WTC11 (cell line): ENCODE results near the gene MALAT1. TPM values are rescaled to one million over a fixed set of nuclear protein-coding genes. Genes with fewer than 3 reads are reported as not detected.

ENCODE experiments used
- ATAC-seq: fragments of 200-7000 bp; cut with Tn5 transposase; 2 replicates; pipeline ENCODE4 v1.10.0; 2021; ENCODE audit warnings: mild to moderate bottlenecking, moderate library complexity
- CTCF ChIA-PET: fragments of 300-600 bp; sonication (Branson Sonifier 250); formaldehyde crosslinking; loops from one replicate; lab custom pipeline; 2021; ENCODE audit warnings: antibody characterized with exemption; lab: Charles Lee
- POLR2A ChIA-PET: fragments of 350-600 bp; sonication (Branson Sonifier 250); formaldehyde crosslinking; loops from one replicate; lab custom pipeline; 2021; ENCODE audit warnings: antibody characterized with exemption; lab: Charles Lee
- DNase-seq: peaks from one replicate; pipeline ENCODE4 v3.0.0; 2021; ENCODE audit warnings: low spot score
- H3K27ac Mint-ChIP-seq: 2 replicates; pipeline ENCODE4 v1.8.0; 2021; ENCODE audit warnings: mixed read lengths
- H3K27me3 Mint-ChIP-seq: 2 replicates; pipeline ENCODE4 v1.8.0; 2021; ENCODE audit warnings: low read depth, mild to moderate bottlenecking, moderate library complexity, mixed read lengths
- H3K36me3 Mint-ChIP-seq: 2 replicates; pipeline ENCODE4 v1.8.0; 2021; ENCODE audit warnings: mixed read lengths
- H3K4me1 Mint-ChIP-seq: 2 replicates; pipeline ENCODE4 v1.8.0; 2022; ENCODE audit warnings: mixed read lengths
- H3K4me3 Mint-ChIP-seq: 2 replicates; pipeline ENCODE4 v1.8.0; 2021; ENCODE audit warnings: mild to moderate bottlenecking, moderate library complexity, mixed read lengths
- H3K9me3 Mint-ChIP-seq: 2 replicates; pipeline ENCODE4 v1.8.0; 2021; ENCODE audit warnings: mixed read lengths
- AR ChIP-seq: fragments of 250-450 bp; sonication (Bioruptor Pico); IDR thresholded peaks from 2 replicates; pipeline ENCODE4 v1.9.0; 2021; ENCODE audit warnings: mild to moderate bottlenecking
- CBFB ChIP-seq: sonication (generic); formaldehyde crosslinking; IDR thresholded peaks from 2 replicates; pipeline ENCODE4 v1.8.1; 2022; ENCODE audit warnings: mild to moderate bottlenecking, low read depth, missing genetic modification reagents
- CREB1 ChIP-seq: sonication (generic); formaldehyde crosslinking; IDR thresholded peaks from 2 replicates; pipeline ENCODE4 v1.8.0; 2023; ENCODE audit warnings: mild to moderate bottlenecking, missing genetic modification reagents
- ELF4 ChIP-seq: sonication (generic); formaldehyde crosslinking; IDR thresholded peaks from 2 replicates; pipeline ENCODE4 v1.8.1; 2022; ENCODE audit warnings: low read depth, mild to moderate bottlenecking, moderate library complexity, missing genetic modification reagents
- FOXP1 ChIP-seq: sonication (generic); formaldehyde crosslinking; IDR thresholded peaks from 2 replicates; pipeline ENCODE4 v1.8.0; 2022; ENCODE audit warnings: missing genetic modification reagents, mild to moderate bottlenecking, moderate library complexity, borderline replicate concordance
- GRHL2 ChIP-seq: fragments of 250-450 bp; sonication (Bioruptor Pico); IDR thresholded peaks from 2 replicates; pipeline ENCODE4 v1.8.0; 2022; ENCODE audit warnings: mild to moderate bottlenecking, moderate library complexity; ENCODE audit not compliant: insufficient replicate concordance, severe bottlenecking
- GTF2I ChIP-seq: fragments of 250-450 bp; sonication (Bioruptor Pico); conservative IDR thresholded peaks from 2 replicates; pipeline ENCODE4 v1.4.0; 2021; ENCODE audit warnings: mild to moderate bottlenecking
- IRF2 ChIP-seq: sonication (generic); formaldehyde crosslinking; IDR thresholded peaks from 2 replicates; pipeline ENCODE4 v1.8.0; 2022; ENCODE audit warnings: low read depth, missing genetic modification reagents, borderline replicate concordance
- NR3C1 ChIP-seq: sonication (generic); formaldehyde crosslinking; conservative IDR thresholded peaks from 2 replicates; pipeline ENCODE4 v1.8.1; 2023; ENCODE audit warnings: low read depth, mild to moderate bottlenecking, missing genetic modification reagents
- TEAD4 ChIP-seq: sonication (generic); formaldehyde crosslinking; IDR thresholded peaks from 2 replicates; pipeline ENCODE4 v1.8.0; 2022; ENCODE audit warnings: mild to moderate bottlenecking, missing genetic modification reagents
- ZNF219 ChIP-seq: sonication (generic); formaldehyde crosslinking; IDR thresholded peaks from 2 replicates; pipeline ENCODE4 v1.8.0; 2023; ENCODE audit warnings: missing genetic modification reagents, mild to moderate bottlenecking, borderline replicate concordance
- ZNF263 ChIP-seq: sonication (generic); formaldehyde crosslinking; IDR thresholded peaks from 2 replicates; pipeline ENCODE4 v1.8.1; 2022; ENCODE audit warnings: low read depth, mild to moderate bottlenecking, moderate library complexity, missing genetic modification reagents
- ZNF317 ChIP-seq: sonication (generic); formaldehyde crosslinking; IDR thresholded peaks from 2 replicates; pipeline ENCODE4 v1.8.1; 2023; ENCODE audit warnings: low read depth, mild to moderate bottlenecking, moderate library complexity, missing genetic modification reagents, borderline replicate concordance
- ZNF512 ChIP-seq: sonication (generic); formaldehyde crosslinking; IDR thresholded peaks from 2 replicates; pipeline ENCODE4 v1.8.1; 2022; ENCODE audit warnings: missing genetic modification reagents, borderline replicate concordance
- total RNA-seq: library from RNA; stranded (reverse); gene quantifications from 3 replicates; pipeline ENCODE4 v1.2.3, GENCODE V29; 2021
- TF ChIP-seq, protein P1 (sequence below): sonication (generic); formaldehyde crosslinking; IDR thresholded peaks from 2 replicates; pipeline ENCODE4 v1.8.1; 2023; ENCODE audit warnings: mild to moderate bottlenecking, missing genetic modification reagents
- TF ChIP-seq, protein P2 (sequence below): sonication (generic); formaldehyde crosslinking; IDR thresholded peaks from 2 replicates; pipeline ENCODE4 v1.8.0; 2022; ENCODE audit warnings: mild to moderate bottlenecking, missing genetic modification reagents
- TF ChIP-seq, protein P3 (sequence below): fragments of 250-450 bp; sonication (Bioruptor Pico); IDR thresholded peaks from 2 replicates; pipeline ENCODE4 v1.9.0; 2021; ENCODE audit warnings: mild to moderate bottlenecking, borderline replicate concordance

The MALAT1 gene
- total RNA-seq, 1 experiment from 2014 or later = 1,830 TPM

GRCh38 chr11:65489706-65490320, 9.0 kb upstream of the MALAT1 start:
- H3K27ac Mint-ChIP-seq = peak overlapping the region; percentile 100
- DNase-seq = no peak
- ChIA-PET POLR2A (interaction anchor here (0.9 to 11.6 kb wide), 7 partner anchors 10 to 71 kb away, joined by 3 to 502 read pairs (median 38); partner anchors contain the start of genes MALAT1 and NEAT1), CTCF (interaction anchor here (0.6 to 8.9 kb wide), 12 partner anchors 7 to 333 kb away, joined by 3 to 129 read pairs (median 14); partner anchors contain the start of genes FAM89B and NEAT1)
- peak overlapping the region; percentile 24 for H3K4me3 Mint-ChIP-seq
- H3K27me3 Mint-ChIP-seq = peaks cover 4% of the 10 kb centered on the region
- H3K4me1 Mint-ChIP-seq = peaks cover 97% of the 10 kb centered on the region
- no peaks in the 10 kb centered on the region for H3K9me3 Mint-ChIP-seq
- no peak for ATAC-seq
- TF ChIP-seq CBFB (CRISPR knock-in tag) (no peak), ELF4 (CRISPR knock-in tag) (no peak), ZNF317 (no peak), ZNF219 (CRISPR knock-in tag) (no peak), GRHL2 (CRISPR knock-in tag) (no peak), NR3C1 (CRISPR knock-in tag) (no peak), ZNF512 (CRISPR knock-in tag) (no peak), TEAD4 (CRISPR knock-in tag) (no peak), GTF2I (no peak), IRF2 (no peak), AR (CRISPR knock-in tag) (no peak), FOXP1 (CRISPR knock-in tag) (no peak), CREB1 (CRISPR knock-in tag) (no peak), ZNF263 (CRISPR knock-in tag) (no peak)
- TF ChIP-seq, protein P1, sequence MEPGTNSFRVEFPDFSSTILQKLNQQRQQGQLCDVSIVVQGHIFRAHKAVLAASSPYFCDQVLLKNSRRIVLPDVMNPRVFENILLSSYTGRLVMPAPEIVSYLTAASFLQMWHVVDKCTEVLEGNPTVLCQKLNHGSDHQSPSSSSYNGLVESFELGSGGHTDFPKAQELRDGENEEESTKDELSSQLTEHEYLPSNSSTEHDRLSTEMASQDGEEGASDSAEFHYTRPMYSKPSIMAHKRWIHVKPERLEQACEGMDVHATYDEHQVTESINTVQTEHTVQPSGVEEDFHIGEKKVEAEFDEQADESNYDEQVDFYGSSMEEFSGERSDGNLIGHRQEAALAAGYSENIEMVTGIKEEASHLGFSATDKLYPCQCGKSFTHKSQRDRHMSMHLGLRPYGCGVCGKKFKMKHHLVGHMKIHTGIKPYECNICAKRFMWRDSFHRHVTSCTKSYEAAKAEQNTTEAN = no peak
- TF ChIP-seq, protein P2, sequence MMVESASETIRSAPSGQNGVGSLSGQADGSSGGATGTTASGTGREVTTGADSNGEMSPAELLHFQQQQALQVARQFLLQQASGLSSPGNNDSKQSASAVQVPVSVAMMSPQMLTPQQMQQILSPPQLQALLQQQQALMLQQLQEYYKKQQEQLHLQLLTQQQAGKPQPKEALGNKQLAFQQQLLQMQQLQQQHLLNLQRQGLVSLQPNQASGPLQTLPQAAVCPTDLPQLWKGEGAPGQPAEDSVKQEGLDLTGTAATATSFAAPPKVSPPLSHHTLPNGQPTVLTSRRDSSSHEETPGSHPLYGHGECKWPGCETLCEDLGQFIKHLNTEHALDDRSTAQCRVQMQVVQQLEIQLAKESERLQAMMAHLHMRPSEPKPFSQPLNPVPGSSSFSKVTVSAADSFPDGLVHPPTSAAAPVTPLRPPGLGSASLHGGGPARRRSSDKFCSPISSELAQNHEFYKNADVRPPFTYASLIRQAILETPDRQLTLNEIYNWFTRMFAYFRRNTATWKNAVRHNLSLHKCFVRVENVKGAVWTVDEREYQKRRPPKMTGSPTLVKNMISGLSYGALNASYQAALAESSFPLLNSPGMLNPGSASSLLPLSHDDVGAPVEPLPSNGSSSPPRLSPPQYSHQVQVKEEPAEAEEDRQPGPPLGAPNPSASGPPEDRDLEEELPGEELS (CRISPR knock-in tag) = no peak
- TF ChIP-seq, protein P3, sequence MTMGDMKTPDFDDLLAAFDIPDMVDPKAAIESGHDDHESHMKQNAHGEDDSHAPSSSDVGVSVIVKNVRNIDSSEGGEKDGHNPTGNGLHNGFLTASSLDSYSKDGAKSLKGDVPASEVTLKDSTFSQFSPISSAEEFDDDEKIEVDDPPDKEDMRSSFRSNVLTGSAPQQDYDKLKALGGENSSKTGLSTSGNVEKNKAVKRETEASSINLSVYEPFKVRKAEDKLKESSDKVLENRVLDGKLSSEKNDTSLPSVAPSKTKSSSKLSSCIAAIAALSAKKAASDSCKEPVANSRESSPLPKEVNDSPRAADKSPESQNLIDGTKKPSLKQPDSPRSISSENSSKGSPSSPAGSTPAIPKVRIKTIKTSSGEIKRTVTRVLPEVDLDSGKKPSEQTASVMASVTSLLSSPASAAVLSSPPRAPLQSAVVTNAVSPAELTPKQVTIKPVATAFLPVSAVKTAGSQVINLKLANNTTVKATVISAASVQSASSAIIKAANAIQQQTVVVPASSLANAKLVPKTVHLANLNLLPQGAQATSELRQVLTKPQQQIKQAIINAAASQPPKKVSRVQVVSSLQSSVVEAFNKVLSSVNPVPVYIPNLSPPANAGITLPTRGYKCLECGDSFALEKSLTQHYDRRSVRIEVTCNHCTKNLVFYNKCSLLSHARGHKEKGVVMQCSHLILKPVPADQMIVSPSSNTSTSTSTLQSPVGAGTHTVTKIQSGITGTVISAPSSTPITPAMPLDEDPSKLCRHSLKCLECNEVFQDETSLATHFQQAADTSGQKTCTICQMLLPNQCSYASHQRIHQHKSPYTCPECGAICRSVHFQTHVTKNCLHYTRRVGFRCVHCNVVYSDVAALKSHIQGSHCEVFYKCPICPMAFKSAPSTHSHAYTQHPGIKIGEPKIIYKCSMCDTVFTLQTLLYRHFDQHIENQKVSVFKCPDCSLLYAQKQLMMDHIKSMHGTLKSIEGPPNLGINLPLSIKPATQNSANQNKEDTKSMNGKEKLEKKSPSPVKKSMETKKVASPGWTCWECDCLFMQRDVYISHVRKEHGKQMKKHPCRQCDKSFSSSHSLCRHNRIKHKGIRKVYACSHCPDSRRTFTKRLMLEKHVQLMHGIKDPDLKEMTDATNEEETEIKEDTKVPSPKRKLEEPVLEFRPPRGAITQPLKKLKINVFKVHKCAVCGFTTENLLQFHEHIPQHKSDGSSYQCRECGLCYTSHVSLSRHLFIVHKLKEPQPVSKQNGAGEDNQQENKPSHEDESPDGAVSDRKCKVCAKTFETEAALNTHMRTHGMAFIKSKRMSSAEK (CRISPR knock-in tag) = no peak
- H3K36me3 Mint-ChIP-seq = no peaks in the 10 kb centered on the region
